A172 (cell line): ENCODE measurements around the gene MMP25. TPM values are rescaled to one million over a fixed set of nuclear protein-coding genes. Genes with fewer than 3 reads are reported as not detected.
"Not testable (repeated sequence)": the region's sequence is repeated elsewhere in the genome, so short reads cannot be mapped to it uniquely, and the experiment has no call there.

ENCODE experiments used
- DNase-seq: peaks from one replicate; pipeline ENCODE4 v3.0.0-alpha.2; 2015; ENCODE audit warnings: low spot score
- total RNA-seq: library from RNA; depleted of rRNA; stranded (reverse); fragments of >200 nt; shearing (Covaris generic); gene quantifications from 2 replicates; pipeline ENCODE4 v1.2.3, GENCODE V29; 2014

The MMP25 gene
- total RNA-seq, 1 experiment from 2014 or later = 1.6 TPM

DNA sequence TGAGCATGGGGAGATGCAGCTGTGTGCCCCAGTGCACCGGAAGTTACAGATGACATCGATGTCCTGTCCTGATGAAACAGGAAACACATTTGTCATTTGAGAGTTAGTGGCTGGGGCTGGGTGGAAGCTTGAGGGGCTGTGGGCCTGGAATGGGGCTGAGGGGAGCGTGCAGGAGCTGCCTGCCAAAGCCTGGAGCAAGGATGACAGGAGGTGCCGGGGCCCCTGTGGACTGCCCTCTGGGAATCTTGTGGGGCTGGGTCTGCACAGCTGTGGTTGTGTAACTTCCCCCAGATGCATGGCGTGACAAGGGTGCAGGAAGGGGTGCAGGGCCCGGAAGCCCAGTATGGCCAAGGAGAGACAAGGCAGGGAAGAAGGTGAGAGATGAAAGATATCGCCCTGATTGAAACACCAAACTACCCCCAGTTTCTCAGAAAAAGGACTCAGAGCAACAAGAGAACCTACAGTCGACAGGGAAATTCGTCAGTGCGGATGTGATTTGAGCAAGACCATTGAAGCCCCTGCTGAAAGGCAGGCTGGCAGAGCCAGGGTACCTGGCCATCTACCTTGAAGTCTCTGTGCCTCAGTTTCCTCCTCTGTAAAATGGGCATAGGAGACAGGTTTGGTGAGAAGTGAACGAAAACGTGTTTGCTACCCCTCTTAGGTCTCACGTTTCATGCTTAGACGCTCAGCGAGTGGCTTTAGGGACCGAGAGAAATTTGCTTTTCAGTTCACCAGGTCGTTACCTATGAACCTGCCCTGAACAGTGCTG, 8.8 kb downstream of the MMP25 start:
- DNase-seq = no peak

DNA sequence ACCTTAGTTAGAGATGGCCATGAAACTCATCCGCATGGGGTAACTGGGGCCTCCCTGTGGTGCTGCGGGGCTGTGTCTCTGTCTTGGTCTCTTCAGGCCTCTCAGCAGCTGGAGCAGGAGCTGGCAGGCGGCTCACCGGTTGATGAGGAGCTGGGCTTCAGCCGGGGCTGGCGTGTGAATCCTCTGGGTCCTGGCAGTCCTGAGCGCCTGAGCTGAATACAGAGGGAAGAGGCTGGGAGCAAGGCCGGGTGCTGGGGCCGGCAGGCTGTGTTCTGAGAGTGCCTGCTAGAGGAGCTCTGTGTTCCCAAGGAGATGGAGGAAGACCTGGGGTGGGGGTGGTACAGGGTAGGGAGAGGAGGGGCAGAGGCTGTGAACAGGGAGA, 9.4 kb downstream of the MMP25 start:
- not testable (repeated sequence) for DNase-seq

DNA sequence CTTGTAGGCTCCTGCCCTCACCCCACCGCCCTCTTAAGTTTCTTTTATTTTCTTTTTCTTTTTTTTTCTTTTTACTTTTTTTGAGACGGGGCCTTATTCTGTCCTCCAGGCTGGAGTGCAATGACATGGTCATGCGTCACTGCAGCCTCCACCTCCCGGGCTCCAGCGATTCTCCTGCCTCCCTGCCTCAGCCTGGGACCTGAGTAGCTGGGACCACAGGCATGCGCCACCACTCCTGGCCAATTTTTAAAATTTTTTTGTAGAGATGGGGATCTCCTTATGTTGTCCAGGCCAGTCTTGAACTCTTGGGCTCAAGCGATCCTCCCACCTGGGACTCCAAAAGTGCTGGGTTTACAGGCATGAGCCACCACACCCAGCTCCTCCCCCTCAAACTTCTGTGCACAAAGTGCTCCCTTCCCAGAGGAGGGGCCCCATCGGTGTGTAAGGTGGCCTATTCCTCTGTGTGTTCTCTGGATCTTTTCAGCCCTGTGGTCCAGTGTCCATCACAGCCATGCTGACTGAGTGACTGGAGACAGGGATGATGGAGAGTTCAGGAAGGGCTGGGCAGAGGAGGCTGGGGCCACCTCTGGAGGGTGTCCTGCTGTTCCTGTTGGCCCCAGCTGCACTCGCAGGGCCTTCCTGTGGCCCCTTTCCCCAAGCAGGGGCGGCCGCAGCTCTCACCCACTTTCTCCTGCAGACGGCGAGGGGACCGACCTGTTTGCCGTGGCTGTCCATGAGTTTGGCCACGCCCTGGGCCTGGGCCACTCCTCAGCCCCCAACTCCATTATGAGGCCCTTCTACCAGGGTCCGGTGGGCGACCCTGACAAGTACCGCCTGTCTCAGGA, 10.2 kb downstream of the MMP25 start:
- no peak for DNase-seq

DNA sequence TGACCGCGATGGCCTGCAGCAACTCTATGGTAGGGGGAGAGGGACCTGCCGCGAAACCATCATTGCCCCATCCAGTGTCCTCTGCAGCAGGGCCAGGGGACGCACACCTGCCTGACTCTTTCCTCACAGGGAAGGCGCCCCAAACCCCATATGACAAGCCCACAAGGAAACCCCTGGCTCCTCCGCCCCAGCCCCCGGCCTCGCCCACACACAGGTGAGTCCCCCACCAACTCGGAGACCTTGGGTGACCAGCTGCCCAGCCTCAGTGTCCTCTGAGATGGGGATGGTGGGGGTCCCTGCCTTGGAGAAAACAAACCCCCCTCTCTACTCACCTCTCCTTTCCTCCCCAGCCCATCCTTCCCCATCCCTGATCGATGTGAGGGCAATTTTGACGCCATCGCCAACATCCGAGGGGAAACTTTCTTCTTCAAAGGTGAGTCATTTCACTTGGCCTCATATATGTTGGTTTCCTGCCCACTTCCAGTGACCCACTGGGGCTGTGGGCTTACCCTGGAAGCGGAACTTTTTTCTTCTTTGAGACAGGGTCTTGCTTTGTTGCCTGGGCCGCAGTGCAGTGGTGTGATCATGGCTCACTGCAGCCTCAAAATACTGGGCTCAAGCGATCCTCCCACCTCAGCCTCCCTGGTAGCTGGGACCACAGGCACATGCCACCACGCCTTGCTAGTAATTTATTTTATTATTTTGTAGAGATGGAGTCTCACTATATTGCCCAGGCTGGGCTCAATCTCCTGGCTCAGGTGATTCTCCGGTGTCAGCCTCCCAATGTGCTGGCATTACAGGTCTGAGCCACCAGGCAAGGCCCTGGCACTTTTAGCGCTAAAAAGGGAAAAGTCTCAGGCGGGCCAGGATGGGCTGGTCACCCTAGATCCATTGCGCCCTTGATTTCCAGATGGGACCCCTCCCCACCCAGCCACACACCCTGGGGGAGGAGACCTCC, 11.1 kb downstream of the MMP25 start:
- no peak for DNase-seq

- DNase-seq = peak; percentile 36
Observed at GRCh38 chr16:3058139-3059030, 12.0 kb downstream of the MMP25 start.

DNA sequence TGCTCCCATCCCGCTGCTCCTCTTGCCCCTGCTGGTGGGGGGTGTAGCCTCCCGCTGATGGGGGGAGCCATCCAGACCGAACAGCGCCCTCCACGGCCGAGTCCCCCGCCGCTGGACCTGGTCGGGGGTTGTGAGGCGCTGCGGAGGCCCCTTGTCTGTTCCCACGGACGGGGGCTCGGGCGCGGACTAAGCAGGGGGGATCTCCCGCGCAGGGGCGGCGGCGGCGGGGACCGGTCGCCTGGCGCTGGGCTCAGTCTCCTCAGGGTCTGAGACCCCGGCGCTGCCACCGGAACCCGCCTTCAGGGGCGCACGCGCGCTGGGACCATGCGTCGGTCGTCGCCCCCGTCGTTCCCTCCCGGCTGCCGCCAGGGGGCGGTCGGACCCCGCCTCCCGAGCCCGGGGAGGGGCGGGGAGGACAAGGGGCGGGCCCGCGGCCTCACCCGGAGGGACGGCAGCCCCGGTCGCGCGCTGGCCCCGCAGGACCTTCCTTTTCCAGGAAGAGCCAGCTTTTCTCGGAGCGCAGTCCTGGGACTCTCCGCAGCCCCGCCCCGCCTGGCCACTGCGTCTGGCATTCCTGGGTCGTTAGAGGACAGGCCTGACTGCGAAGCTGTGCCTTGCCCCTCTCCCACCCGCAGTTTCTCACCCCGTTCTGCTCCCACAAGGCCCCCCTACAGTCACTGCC, 12.8 kb downstream of the MMP25 start:
- DNase-seq = peak; percentile 81

GRCh38 chr16:3059723-3060242, 13.4 kb downstream of the MMP25 start:
- no peak for DNase-seq

DNA sequence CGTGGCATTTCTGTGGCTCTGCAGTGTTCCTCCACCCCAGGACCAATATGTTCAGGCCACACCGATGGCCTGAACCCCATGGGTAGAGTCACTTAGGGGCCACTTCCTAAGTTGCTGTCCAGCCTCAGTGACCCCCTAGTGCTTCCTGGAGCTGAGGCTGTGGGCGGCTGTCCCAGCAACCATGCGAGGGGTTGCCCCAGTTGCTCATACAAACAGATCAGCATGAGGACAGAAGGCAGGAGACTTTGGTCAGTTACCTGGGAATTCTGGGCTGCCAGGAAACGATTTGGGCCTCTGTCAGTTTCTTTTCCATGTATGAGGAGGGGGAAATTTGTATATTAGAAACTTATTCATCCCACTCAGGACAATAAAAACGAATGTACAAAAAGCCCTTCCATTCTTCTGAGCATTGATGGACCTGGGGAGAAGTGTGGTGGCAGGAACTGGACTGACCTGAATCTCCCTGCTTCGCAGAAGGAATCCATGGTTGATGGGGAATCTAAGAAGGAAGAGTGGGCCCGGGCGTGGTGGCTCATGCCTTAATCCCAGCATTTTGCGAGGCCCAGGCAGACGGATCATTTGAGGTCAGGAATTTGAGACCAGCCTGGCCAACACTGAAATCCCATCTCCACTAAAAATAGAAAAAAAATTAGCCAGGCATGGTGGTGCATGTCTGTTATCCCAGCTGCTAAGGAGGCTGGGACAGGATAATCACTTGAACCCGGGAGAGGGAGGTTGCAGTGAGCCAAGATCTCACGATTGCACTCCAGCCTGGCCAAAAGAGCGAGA, 14.2 kb downstream of the MMP25 start:
- DNase-seq = no peak

- DNase-seq = no peak
Observed at GRCh38 chr16:3062553-3062952, 16.2 kb downstream of the MMP25 start.

DNA sequence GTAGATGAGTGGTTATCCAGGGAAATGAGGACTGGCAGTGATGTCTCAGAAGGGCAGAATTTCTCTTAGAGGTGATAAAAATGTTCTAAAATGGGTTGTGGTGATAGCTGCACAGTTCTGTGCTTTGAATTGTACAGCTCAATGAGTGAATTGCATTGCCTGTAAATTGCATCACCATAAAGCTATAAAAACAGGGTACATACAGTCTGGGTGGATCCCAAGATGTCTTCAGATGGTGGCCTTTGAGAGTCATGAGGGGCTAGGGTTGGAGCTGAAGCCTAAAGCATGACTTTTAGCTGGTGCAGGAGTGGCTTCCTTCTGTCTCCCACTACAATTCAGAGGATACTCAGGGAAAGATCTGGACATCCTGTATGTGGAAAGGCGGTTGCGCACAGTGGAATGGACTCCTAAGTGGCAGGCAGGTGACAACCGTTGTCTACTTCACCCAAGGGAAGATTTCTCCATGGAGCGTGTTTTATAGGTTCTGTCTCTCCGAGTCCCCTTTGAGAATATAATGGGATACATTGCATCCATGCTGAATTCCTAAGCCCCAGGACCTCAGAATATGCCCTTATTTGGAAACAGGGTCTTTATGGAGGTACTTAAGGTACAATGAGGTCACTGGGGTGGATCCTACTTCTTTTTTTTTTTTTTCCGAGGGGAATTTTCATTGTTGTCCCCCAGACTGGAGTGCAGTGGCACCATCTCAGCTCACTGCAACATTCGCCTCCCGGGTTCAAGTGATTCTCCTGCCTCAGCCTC, 17.4 kb downstream of the MMP25 start:
- no peak for DNase-seq

- DNase-seq = peak; percentile 90
Observed at GRCh38 chr16:3065069-3065741, 18.8 kb downstream of the MMP25 start, which contains the start of gene IL32. Gene IL32 (plus strand): TSS chr16:3065640. CDS start chr16:3065812, 172 bp downstream.

DNA sequence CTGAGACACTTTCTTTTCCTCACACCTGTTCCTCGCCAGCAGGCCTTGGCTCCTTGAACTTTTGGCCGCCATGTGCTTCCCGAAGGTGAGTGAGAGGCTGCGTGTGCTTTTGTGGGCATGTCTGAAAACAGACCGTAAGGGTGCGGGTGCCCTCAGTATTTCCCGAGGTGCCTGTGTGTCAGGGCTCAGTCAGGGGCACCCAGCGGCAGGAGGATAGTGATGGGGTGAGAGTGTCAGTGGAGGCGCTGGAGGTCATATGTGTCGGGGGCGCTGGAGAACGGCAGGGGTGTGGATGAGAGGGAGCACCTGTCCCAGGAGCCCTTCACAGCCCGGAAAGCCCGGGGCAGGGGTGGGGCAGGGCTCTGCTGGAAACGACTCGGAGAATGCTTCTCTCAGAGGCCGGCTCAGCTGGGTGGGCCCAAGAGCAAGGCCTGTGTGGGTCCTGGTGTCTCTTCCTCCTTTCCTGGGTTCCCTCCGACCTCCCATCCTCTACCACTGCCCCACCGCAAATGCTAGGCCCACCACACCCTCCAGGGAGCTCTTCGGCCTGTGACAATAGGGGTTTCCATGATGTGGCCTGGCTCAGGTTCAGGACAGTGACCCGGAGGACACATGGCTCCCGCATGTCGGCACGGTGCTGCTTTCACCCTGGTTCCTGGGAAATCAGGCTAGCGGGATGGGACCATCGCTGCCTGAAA, 19.5 kb downstream of the MMP25 start:
- no peak for DNase-seq

DNA sequence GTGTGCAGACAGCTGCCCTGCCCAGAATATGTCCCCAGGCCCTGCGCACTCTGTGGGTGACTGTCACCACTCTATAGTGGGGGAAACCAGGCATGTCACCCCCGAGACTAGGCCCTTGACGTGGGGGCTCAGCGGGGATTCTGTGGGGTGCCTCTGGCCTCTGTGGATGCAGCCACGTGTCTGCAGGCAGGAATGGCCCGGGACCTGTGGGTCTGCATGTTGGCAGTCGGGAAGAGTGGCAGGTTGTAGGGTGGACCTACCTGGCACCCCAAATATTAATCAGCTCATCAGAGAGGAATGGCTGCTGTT, 20.0 kb downstream of the MMP25 start:
- no peak for DNase-seq

DNA sequence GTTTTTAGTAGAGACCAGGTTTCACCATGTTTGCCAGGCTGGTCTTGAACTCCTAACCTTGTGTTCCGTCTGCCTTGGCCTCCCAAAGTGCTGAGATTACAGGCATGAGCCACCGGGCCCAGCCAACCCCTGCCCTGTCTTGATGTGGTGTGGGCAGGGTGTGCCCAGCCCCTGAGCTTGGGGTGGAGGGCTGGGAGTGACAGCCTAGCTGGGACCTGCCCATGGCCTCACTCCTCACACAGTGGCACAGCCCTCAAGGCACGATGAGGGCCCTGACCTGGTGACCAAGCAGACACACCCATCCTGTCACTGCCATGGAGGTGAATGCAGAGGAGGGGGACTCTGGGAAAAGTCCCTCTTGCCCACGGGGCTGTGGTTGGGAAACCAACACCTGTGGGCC, 22.1 kb downstream of the MMP25 start:
- no peak for DNase-seq

GRCh38 chr16:3069146-3069545, 22.8 kb downstream of the MMP25 start:
- DNase-seq = not testable (repeated sequence)

DNA sequence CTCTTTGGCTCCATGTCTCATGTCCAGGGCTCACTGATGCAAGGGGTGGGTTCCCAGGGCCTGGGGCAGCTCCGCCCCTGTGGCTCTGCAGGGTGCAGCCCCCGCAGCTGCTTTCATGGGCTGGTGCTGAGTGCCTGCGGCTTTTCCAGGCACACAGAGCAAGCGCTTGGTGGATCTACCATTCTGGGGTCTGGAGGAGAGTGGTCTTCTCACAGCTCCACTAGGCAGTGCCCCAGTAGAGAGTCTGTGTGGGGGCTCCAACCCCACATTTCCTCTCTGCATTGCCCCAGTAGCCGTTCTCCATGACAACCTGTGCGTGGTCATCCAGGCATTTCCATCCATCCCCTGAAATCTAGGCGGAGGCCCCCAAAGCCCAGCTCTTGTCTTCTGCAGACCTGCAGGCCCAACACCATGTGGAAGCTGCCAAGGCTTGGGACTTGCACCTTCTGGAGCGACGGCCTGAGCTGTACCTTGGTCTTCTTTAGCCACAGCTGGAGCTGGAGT, 24.3 kb downstream of the MMP25 start:
- no peak for DNase-seq

DNA sequence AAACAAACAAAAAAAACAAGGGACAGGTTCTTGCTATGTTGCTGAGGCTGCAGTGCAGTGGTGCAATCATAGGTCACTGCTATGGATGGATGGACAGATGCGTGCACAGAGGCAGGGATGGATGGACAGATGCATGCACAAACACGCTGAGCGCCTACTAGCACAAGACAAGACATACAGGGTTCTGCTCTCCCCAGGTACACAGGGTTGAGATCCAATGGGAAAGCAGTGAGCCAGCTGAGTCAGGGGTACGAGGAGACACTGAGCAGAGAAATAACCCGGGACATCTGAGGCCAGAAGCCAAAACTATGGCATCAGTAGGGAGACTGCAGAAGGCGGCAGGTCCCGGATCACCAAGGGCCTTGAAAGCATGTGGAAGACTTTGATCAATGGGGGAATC, 25.3 kb downstream of the MMP25 start:
- DNase-seq = no peak
